Karpas-422 (cell line): Measurements from ENCODE around the gene APOL3. TPM values are rescaled to one million over a fixed set of nuclear protein-coding genes. Genes with fewer than 3 reads are reported as not detected.
"Not testable (repeated sequence)": the region's sequence is repeated elsewhere in the genome, so short reads cannot be mapped to it uniquely, and the experiment has no call there.

Experiments
- DNase-seq: peaks from one replicate; pipeline ENCODE4 v3.0.0-alpha.2; 2015
- H2AFZ ChIP-seq: fragments of 200-600 bp; sonication (generic); 2 replicates; pipeline ENCODE4 v1.6.1; 2014; ENCODE audit warnings: antibody characterized with exemption, low read length, mixed read lengths
- H3K27ac ChIP-seq: fragments of 200-600 bp; sonication (generic); 2 replicates; pipeline ENCODE4 v1.5.1; 2014; ENCODE audit warnings: mild to moderate bottlenecking, low read length, moderate library complexity
- H3K27me3 ChIP-seq: fragments of 200-600 bp; sonication (generic); 2 replicates; pipeline ENCODE4 v1.6.1; 2014; ENCODE audit warnings: low read length, mixed read lengths
- H3K36me3 ChIP-seq: fragments of 200-600 bp; sonication (generic); 2 replicates; pipeline ENCODE4 v1.6.1; 2014; ENCODE audit warnings: low read length, mixed read lengths; ENCODE audit not compliant: insufficient read depth
- H3K4me1 ChIP-seq: fragments of 200-600 bp; sonication (generic); 2 replicates; pipeline ENCODE4 v1.6.1; 2014; ENCODE audit warnings: mild to moderate bottlenecking, low read length, mixed read lengths
- H3K4me2 ChIP-seq: fragments of 200-600 bp; sonication (generic); 2 replicates; pipeline ENCODE4 v1.6.1; 2014; ENCODE audit warnings: low read length, low read depth, mild to moderate bottlenecking; ENCODE audit not compliant: poor library complexity, severe bottlenecking
- H3K4me3 ChIP-seq: fragments of 200-600 bp; sonication (generic); 2 replicates; pipeline ENCODE4 v1.5.1; 2014; ENCODE audit warnings: mild to moderate bottlenecking, antibody characterized with exemption, low read length, mixed read lengths
- H3K79me2 ChIP-seq: fragments of 200-600 bp; sonication (generic); 2 replicates; pipeline ENCODE4 v1.6.1; 2014; ENCODE audit warnings: mild to moderate bottlenecking, low read length, mixed read lengths
- H3K9ac ChIP-seq: fragments of 200-600 bp; sonication (generic); 2 replicates; pipeline ENCODE4 v1.6.0; 2014; ENCODE audit warnings: low read length
- H3K9me2 ChIP-seq: fragments of 200-600 bp; sonication (generic), shearing (Covaris generic); replicated peaks from 2 replicates; pipeline ENCODE4 v1.6.0; 2014; ENCODE audit warnings: mild to moderate bottlenecking, low read length, moderate library complexity; ENCODE audit not compliant: insufficient read depth
- H3K9me3 ChIP-seq: fragments of 300-700, 200-600 bp; sonication (generic); 2 replicates; pipeline ENCODE4 v1.6.1; 2014; ENCODE audit warnings: low read length, mixed read lengths
- H4K20me1 ChIP-seq: fragments of 200-600 bp; sonication (generic); 2 replicates; pipeline ENCODE4 v1.6.1; 2014; ENCODE audit warnings: mild to moderate bottlenecking, antibody characterized with exemption, low read length, low read depth; ENCODE audit not compliant: insufficient read depth
- total RNA-seq: library from RNA; depleted of rRNA; stranded (reverse); fragments of >200 nt; shearing (Covaris generic); gene quantifications from 2 replicates; pipeline ENCODE4 v1.2.3, GENCODE V29; 2014; ENCODE audit warnings: low replicate concordance

APOL3 gene
- total RNA-seq, 1 experiment from 2014 or later, result 0.60 TPM

DNA sequence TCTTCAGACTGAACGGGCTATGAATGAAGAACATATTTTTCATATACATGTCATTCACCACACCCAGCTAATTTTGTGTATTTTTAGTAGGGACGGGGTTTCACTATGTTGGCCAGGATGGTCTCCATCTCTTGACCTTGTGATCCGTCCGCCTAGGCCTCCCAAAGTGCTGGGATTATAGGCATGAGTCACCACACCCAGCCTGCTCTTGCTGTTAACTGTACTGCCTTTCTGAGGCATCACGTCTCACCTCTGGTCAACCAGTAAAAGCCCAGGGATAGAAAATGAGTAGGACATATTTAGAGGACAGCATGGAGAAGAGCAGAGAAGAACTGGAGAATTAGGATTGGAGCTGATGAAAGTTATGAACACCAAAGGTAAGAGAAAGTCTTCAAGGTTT, 55.6 kb downstream of the APOL3 start:
- Histone ChIP-seq H3K9me2 (no peaks in the 10 kb centered on the region), H3K79me2 (no peaks in the 10 kb centered on the region), H2AFZ (no peak overlapping the region), H3K27ac (no peak overlapping the region), H3K4me2 (no peak overlapping the region), H3K36me3 (no peaks in the 10 kb centered on the region), H3K4me3 (no peak overlapping the region), H3K27me3 (no peaks in the 10 kb centered on the region), H3K4me1 (no peaks in the 10 kb centered on the region), H3K9ac (no peak overlapping the region), H4K20me1 (no peaks in the 10 kb centered on the region), H3K9me3 (no peaks in the 10 kb centered on the region)
- no peak for DNase-seq

DNA sequence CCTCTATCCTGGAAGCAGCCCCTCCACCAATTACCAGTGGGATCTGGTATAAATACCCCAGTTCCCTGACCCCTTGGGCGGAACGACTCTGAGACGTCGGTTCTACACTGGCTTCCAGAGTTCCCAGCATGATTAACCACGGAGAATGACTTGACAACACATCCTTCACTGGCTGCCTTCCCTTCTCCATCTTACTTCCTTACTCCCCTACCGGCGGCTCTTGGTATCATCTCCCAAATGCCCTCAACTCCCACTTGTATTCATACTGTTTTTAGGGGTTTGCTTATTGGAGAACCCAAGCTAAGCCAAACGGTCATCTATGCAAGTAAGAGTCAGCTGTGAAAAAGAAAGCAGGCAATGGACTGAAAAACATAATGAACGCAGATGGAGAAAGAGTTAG, 56.1 kb downstream of the APOL3 start:
- no peaks in the 10 kb centered on the region for H3K9me3 ChIP-seq
- no peaks in the 10 kb centered on the region for H3K4me1 ChIP-seq
- no peaks in the 10 kb centered on the region for H4K20me1 ChIP-seq
- H3K9me2 ChIP-seq, result no peaks in the 10 kb centered on the region
- no peak overlapping the region for H3K4me3 ChIP-seq
- no peak overlapping the region for H2AFZ ChIP-seq
- no peak overlapping the region for H3K27ac ChIP-seq
- H3K27me3 ChIP-seq, result no peaks in the 10 kb centered on the region
- no peak overlapping the region for H3K9ac ChIP-seq
- H3K36me3 ChIP-seq, result no peaks in the 10 kb centered on the region
- H3K4me2 ChIP-seq, result no peak overlapping the region
- no peak for DNase-seq
- H3K79me2 ChIP-seq, result no peaks in the 10 kb centered on the region

DNA sequence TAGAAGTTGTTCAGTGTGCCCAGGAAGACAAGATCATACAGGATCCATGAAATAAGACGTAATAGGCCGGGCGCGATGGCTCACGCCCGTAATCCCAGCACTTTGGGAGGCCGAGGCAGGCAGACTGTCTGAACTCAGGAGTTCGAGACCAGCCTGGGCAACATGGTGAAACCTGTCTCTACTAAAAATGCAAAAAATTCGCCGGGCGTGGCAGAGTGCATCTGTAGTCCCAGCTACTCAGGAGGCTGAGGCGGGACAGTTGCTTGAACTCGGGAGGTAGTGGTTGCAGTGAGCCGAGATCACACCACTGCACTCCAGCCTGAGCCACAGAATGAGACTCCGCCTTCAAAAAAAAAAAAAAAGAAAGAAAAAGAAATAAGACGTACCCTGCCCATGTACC, 56.7 kb downstream of the APOL3 start:
- no peaks in the 10 kb centered on the region for H3K36me3 ChIP-seq
- H3K79me2 ChIP-seq, result no peaks in the 10 kb centered on the region
- H4K20me1 ChIP-seq, result no peaks in the 10 kb centered on the region
- no peaks in the 10 kb centered on the region for H3K27me3 ChIP-seq
- H2AFZ ChIP-seq, result no peak overlapping the region
- no peaks in the 10 kb centered on the region for H3K9me2 ChIP-seq
- H3K9me3 ChIP-seq, result no peaks in the 10 kb centered on the region
- no peak overlapping the region for H3K27ac ChIP-seq
- no peak overlapping the region for H3K4me3 ChIP-seq
- H3K4me2 ChIP-seq, result no peak overlapping the region
- H3K9ac ChIP-seq, result no peak overlapping the region
- no peaks in the 10 kb centered on the region for H3K4me1 ChIP-seq
- DNase-seq, result no peak

DNA sequence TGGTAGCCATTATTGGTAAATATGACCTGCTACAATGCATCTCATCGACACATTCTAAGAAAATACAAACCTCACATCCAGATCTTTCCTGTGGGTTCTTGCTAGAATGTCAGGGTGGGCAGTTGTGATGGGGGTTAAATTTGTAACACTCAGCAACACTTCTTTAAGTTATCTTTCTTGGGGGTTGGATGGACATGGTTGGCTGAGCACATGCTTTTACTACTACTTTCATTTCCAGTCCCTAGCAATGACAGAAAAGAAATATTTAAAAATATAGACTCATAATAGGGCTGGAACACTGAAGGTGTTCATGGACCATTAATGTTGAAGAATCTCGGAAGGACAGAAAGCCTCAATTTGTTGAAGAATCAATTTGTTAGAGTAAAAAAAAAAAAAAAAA, 57.6 kb downstream of the APOL3 start:
- Histone ChIP-seq H3K9ac (no peak overlapping the region), H3K4me1 (no peaks in the 10 kb centered on the region), H3K4me3 (no peak overlapping the region), H3K36me3 (no peaks in the 10 kb centered on the region), H3K4me2 (no peak overlapping the region), H3K27me3 (no peaks in the 10 kb centered on the region), H3K27ac (no peak overlapping the region), H4K20me1 (no peaks in the 10 kb centered on the region), H2AFZ (no peak overlapping the region), H3K9me3 (no peaks in the 10 kb centered on the region), H3K79me2 (no peaks in the 10 kb centered on the region), H3K9me2 (no peaks in the 10 kb centered on the region)
- no peak for DNase-seq

DNA sequence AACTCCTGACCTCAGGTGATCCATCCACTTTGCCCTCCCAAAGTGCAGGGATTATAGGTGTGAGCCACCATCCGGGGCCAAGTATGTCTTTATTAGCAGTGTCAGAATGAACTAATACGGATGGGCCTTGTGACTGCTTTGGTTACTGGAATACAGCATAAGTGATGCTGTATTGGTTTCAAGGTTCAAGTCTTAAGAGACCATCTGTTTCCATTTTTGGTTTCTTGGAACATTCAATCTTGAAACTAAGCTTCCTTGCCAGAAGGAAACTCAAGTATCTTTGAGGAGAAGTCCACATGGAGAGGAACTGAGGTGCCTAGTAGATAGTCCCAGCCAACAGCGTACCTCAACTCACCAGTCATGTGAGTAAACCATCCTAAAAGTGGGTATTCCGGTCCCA, 58.8 kb downstream of the APOL3 start:
- Histone ChIP-seq H3K9ac (no peak overlapping the region), H3K4me1 (no peaks in the 10 kb centered on the region), H2AFZ (no peak overlapping the region), H3K27ac (no peak overlapping the region), H3K36me3 (no peaks in the 10 kb centered on the region), H3K4me3 (no peak overlapping the region), H3K9me2 (no peaks in the 10 kb centered on the region), H3K9me3 (no peaks in the 10 kb centered on the region), H3K4me2 (no peak overlapping the region), H4K20me1 (no peaks in the 10 kb centered on the region), H3K79me2 (no peaks in the 10 kb centered on the region), H3K27me3 (no peaks in the 10 kb centered on the region)
- DNase-seq, result no peak

DNA sequence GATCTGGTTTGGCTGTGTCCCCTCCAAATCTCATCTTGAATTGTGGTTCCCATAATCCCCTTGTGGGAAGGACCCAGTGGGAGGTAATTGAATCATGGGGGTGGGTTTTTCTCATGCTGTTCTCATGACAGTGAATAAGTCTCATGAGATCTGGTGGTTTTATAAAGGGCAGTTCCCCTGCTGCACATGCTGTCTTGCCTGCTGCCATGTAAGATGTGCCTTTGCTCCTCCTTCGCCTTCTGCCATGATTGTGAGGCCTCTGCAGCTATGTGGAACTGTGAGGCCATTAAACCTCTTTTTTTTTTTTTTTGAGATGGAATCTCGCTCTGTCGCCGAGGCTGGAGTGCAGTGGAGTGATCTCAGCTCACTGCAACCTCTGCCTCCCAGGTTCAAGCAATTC, 59.6 kb downstream of the APOL3 start:
- H3K27ac ChIP-seq, H3K9me2 ChIP-seq, H3K9ac ChIP-seq: not testable (repeated sequence)

DNA sequence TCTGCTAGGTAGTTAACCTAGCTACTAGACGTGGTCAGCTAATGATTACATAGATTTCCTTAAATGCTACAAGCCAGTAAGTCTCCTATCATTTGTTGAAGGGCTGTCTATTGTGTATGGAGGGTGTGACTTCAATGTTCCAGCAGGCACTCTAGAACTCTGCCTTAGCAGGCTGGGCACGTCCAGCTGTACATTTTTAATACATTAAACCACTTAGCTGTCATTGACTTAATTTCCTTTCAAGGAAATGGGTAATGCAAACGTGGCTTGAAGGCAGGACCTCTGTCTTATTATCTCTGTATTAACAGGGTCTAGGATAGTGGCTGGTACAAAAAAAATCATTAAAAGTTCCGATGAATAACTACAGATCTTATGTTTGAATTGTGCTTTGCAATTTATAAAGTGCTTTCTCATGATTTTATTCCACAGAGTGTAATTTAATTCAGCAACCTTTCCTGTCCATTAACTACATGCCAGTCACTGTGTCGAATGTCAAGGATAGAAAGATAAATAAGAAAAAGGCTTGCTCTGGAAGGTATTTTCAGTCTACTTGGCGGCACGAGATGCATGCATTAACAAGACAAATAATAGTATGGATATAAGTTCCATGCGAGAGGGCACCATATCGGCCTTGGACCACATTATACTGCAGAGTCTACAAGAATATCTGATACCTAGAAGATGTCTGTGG, 60.3 kb downstream of the APOL3 start:
- Histone ChIP-seq H3K79me2 (no peaks in the 10 kb centered on the region), H3K9ac (no peak overlapping the region), H3K4me2 (no peak overlapping the region), H3K27me3 (no peaks in the 10 kb centered on the region), H2AFZ (no peak overlapping the region), H3K36me3 (no peaks in the 10 kb centered on the region), H4K20me1 (no peaks in the 10 kb centered on the region), H3K4me3 (no peak overlapping the region), H3K4me1 (no peaks in the 10 kb centered on the region), H3K27ac (no peak overlapping the region), H3K9me2 (no peaks in the 10 kb centered on the region), H3K9me3 (no peaks in the 10 kb centered on the region)
- DNase-seq, result no peak

More for the DNA sequence above, 59.6 kb downstream of the APOL3 start:
- H3K27me3 ChIP-seq, H3K4me2 ChIP-seq, H3K36me3 ChIP-seq, DNase-seq, H2AFZ ChIP-seq, H3K4me3 ChIP-seq, H3K9me3 ChIP-seq, H4K20me1 ChIP-seq, H3K4me1 ChIP-seq, H3K79me2 ChIP-seq: not testable (repeated sequence)

DNA sequence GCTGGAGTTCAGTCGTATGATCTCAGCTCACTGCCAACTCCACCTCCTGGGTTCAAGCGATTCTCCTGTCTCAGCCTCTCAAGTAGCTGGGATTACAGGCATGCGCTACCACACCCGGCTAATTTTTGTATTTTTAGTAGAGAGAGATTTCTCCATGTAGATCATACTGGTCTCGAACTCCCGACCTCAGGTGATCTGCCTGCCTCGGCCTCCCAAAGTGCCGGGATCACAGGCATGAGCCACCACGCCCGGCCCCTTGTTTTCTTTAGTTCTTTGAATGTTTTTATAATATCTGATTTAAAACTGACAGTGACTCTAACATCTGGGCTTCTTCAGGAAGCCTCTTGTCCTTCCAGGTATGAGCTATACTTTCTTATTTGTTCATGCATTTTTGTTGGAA, 61.0 kb downstream of the APOL3 start:
- not testable (repeated sequence) for H3K9me3 ChIP-seq, H3K4me2 ChIP-seq, DNase-seq, H3K4me1 ChIP-seq, H3K27ac ChIP-seq, H3K27me3 ChIP-seq, H3K79me2 ChIP-seq, H3K9ac ChIP-seq, H3K4me3 ChIP-seq, H2AFZ ChIP-seq, H3K36me3 ChIP-seq, H3K9me2 ChIP-seq, H4K20me1 ChIP-seq

DNA sequence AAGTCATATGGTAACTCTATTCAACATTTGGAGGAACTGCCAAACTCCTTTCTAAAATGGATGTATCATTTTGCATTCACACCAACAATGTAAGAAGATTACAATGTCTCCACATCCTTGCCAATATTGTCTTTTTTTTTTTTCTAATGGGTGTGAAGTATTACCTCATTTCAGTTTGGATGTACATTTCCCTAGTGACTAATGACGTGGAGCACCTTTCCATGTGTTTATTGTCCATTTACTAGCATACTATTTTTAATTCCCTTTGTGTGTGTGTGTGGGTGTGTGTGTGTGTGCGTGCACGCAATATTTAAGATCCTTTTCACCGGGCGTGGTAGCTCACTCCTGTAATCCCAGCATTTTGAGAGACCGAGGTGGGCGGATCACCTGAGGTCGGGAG, 62.7 kb downstream of the APOL3 start:
- no peaks in the 10 kb centered on the region for H4K20me1 ChIP-seq
- no peaks in the 10 kb centered on the region for H3K9me2 ChIP-seq
- H3K9me3 ChIP-seq, result no peaks in the 10 kb centered on the region
- no peak overlapping the region for H3K4me2 ChIP-seq
- H3K9ac ChIP-seq, result no peak overlapping the region
- H2AFZ ChIP-seq, result no peak overlapping the region
- H3K79me2 ChIP-seq, result no peaks in the 10 kb centered on the region
- H3K4me3 ChIP-seq, result no peak overlapping the region
- no peaks in the 10 kb centered on the region for H3K27me3 ChIP-seq
- H3K4me1 ChIP-seq, result no peaks in the 10 kb centered on the region
- H3K27ac ChIP-seq, result no peak overlapping the region
- no peak for DNase-seq
- H3K36me3 ChIP-seq, result no peaks in the 10 kb centered on the region
